Measurements from ENCODE around the gene SLC24A3.

- no peak for TF ChIP-seq CTCF (IDR thresholded peaks at IDR 0.05; ENCODE audit: low read depth, low read length)
- TF ChIP-seq MAX (IDR thresholded peaks at IDR 0.05; ENCODE audit: low read depth, low read length): no peak
- no peak for TF ChIP-seq POLR2A (IDR thresholded peaks at IDR 0.05; ENCODE audit: extremely low read depth, insufficient read length)
- no peak for TF ChIP-seq MYC (IDR thresholded peaks at IDR 0.05; ENCODE audit: low read depth, low read length)
Measured at GRCh38 chr20:19668418-19668817, 456.0 kb downstream of the SLC24A3 start.

Data from NB4 (cell line).